Activated T-cell treated with anti-CD3 and anti-CD28 coated beads, Interleukin-2, amount 50 U/mL, for 24 hours (primary cell): Measurements from ENCODE around the gene FLYWCH2.

Source experiments
- DNase-seq: peaks from one replicate; pipeline ENCODE4 v3.0.0-alpha.2; 2020
- H3K27ac Mint-ChIP-seq: 2 replicates; pipeline ENCODE4 v1.8.0; 2020; ENCODE audit warnings: mild to moderate bottlenecking, mixed read lengths
- H3K27me3 Mint-ChIP-seq: 2 replicates; pipeline ENCODE4 v1.8.0; 2020; ENCODE audit warnings: mixed read lengths
- H3K36me3 Mint-ChIP-seq: 2 replicates; pipeline ENCODE4 v1.8.0; 2020; ENCODE audit warnings: low read depth, mixed read lengths
- H3K4me1 Mint-ChIP-seq: 2 replicates; pipeline ENCODE4 v1.8.0; 2020; ENCODE audit warnings: low read depth, mixed read lengths
- H3K4me3 Mint-ChIP-seq: 2 replicates; pipeline ENCODE4 v1.8.0; 2020; ENCODE audit warnings: mild to moderate bottlenecking, moderate library complexity, mixed read lengths
- H3K9me3 Mint-ChIP-seq: 2 replicates; pipeline ENCODE4 v1.8.0; 2020; ENCODE audit warnings: mixed read lengths

The FLYWCH2 gene

GRCh38 chr16:2910441-2910969, 27.5 kb downstream of the FLYWCH2 start:
- no peaks in the 10 kb centered on the region for H3K27me3 Mint-ChIP-seq
- H3K4me3 Mint-ChIP-seq: peak overlapping the region; percentile 91

GRCh38 chr16:2911638-2912329, 28.8 kb downstream of the FLYWCH2 start, which contains the start of gene FLYWCH1:
Gene FLYWCH1 (plus strand): TSS chr16:2911931. CDS start chr16:2929686, 17,755 bp downstream.
- Mint-ChIP-seq H3K27me3 (no peaks in the 10 kb centered on the region), H3K4me1 (peaks cover 38% of the 10 kb centered on the region), H3K36me3 (peaks cover 27% of the 10 kb centered on the region), H3K9me3 (no peaks in the 10 kb centered on the region), H3K4me3 (peak within 1 kb of the TSS; percentile 91), H3K27ac (peak within 1 kb of the TSS; percentile 91)
- DNase-seq: peak; percentile 99

More at GRCh38 chr16:2910441-2910969, 27.5 kb downstream of the FLYWCH2 start:
- peaks cover 18% of the 10 kb centered on the region for H3K36me3 Mint-ChIP-seq
- no peak for DNase-seq
- no peak overlapping the region for H3K27ac Mint-ChIP-seq
- H3K9me3 Mint-ChIP-seq: no peaks in the 10 kb centered on the region
- H3K4me1 Mint-ChIP-seq: peaks cover 42% of the 10 kb centered on the region

- peaks cover 30% of the 10 kb centered on the region for H3K36me3 Mint-ChIP-seq
- peak overlapping the region; percentile 91 for H3K27ac Mint-ChIP-seq
These were observed 29.6 kb downstream of the FLYWCH2 start for GRCh38 chr16:2912330-2913199.

GRCh38 chr16:2913603-2914002, 30.6 kb downstream of the FLYWCH2 start:
- Mint-ChIP-seq H3K36me3 (peaks cover 36% of the 10 kb centered on the region), H3K9me3 (no peaks in the 10 kb centered on the region), H3K4me3 (peak overlapping the region; percentile 91), H3K4me1 (peaks cover 35% of the 10 kb centered on the region), H3K27me3 (no peaks in the 10 kb centered on the region), H3K27ac (peak overlapping the region; percentile 13)
- DNase-seq: no peak

More at GRCh38 chr16:2912330-2913199, 29.6 kb downstream of the FLYWCH2 start:
- peaks cover 35% of the 10 kb centered on the region for H3K4me1 Mint-ChIP-seq
- no peaks in the 10 kb centered on the region for H3K9me3 Mint-ChIP-seq
- H3K27me3 Mint-ChIP-seq: no peaks in the 10 kb centered on the region
- H3K4me3 Mint-ChIP-seq: peak overlapping the region; percentile 91
- peak; percentile 66 for DNase-seq

- Mint-ChIP-seq H3K4me3 (no peak overlapping the region), H3K9me3 (no peaks in the 10 kb centered on the region), H3K36me3 (peaks cover 39% of the 10 kb centered on the region), H3K4me1 (peaks cover 35% of the 10 kb centered on the region), H3K27ac (peak overlapping the region; percentile 35), H3K27me3 (no peaks in the 10 kb centered on the region)
- DNase-seq: no peak
These were observed 31.2 kb downstream of the FLYWCH2 start for GRCh38 chr16:2914233-2914632.

- Mint-ChIP-seq H3K36me3 (peaks cover 45% of the 10 kb centered on the region), H3K4me3 (no peak overlapping the region)
These were observed 32.3 kb downstream of the FLYWCH2 start for GRCh38 chr16:2915196-2915929.

GRCh38 chr16:2919511-2920255, 36.7 kb downstream of the FLYWCH2 start:
- no peaks in the 10 kb centered on the region for H3K27me3 Mint-ChIP-seq
- DNase-seq: peak; percentile 64
- H3K4me1 Mint-ChIP-seq: peaks cover 17% of the 10 kb centered on the region
- H3K4me3 Mint-ChIP-seq: no peak overlapping the region
- no peaks in the 10 kb centered on the region for H3K9me3 Mint-ChIP-seq
- peak overlapping the region; percentile 72 for H3K27ac Mint-ChIP-seq
- H3K36me3 Mint-ChIP-seq: peaks cover 52% of the 10 kb centered on the region

More at GRCh38 chr16:2915196-2915929, 32.3 kb downstream of the FLYWCH2 start:
- Mint-ChIP-seq H3K9me3 (no peaks in the 10 kb centered on the region), H3K27ac (peak overlapping the region; percentile 82), H3K4me1 (peaks cover 41% of the 10 kb centered on the region), H3K27me3 (no peaks in the 10 kb centered on the region)
- DNase-seq: no peak

- Mint-ChIP-seq H3K27me3 (no peaks in the 10 kb centered on the region), H3K9me3 (no peaks in the 10 kb centered on the region), H3K36me3 (peaks cover 29% of the 10 kb centered on the region), H3K4me1 (peaks cover 18% of the 10 kb centered on the region), H3K4me3 (no peak overlapping the region), H3K27ac (no peak overlapping the region)
- DNase-seq: no peak
These were observed 40.5 kb downstream of the FLYWCH2 start for GRCh38 chr16:2923481-2923880.

GRCh38 chr16:2924901-2925755, 42.1 kb downstream of the FLYWCH2 start:
- Mint-ChIP-seq H3K9me3 (no peaks in the 10 kb centered on the region), H3K4me1 (peaks cover 12% of the 10 kb centered on the region), H3K36me3 (peaks cover 27% of the 10 kb centered on the region), H3K27me3 (no peaks in the 10 kb centered on the region), H3K27ac (no peak overlapping the region), H3K4me3 (no peak overlapping the region)
- DNase-seq: no peak

- no peak overlapping the region for H3K27ac Mint-ChIP-seq
- peaks cover 30% of the 10 kb centered on the region for H3K36me3 Mint-ChIP-seq
- no peaks in the 10 kb centered on the region for H3K9me3 Mint-ChIP-seq
- no peak overlapping the region for H3K4me3 Mint-ChIP-seq
- DNase-seq: no peak
- peaks cover 12% of the 10 kb centered on the region for H3K4me1 Mint-ChIP-seq
- H3K27me3 Mint-ChIP-seq: no peaks in the 10 kb centered on the region
These were observed 43.1 kb downstream of the FLYWCH2 start for GRCh38 chr16:2925951-2926649.

- Mint-ChIP-seq H3K4me1 (peaks cover 12% of the 10 kb centered on the region), H3K36me3 (peaks cover 32% of the 10 kb centered on the region), H3K4me3 (no peak overlapping the region), H3K27me3 (no peaks in the 10 kb centered on the region), H3K27ac (no peak overlapping the region), H3K9me3 (no peaks in the 10 kb centered on the region)
- DNase-seq: no peak
These were observed 43.6 kb downstream of the FLYWCH2 start for GRCh38 chr16:2926650-2926999.

GRCh38 chr16:2927010-2927646, 44.1 kb downstream of the FLYWCH2 start:
- no peaks in the 10 kb centered on the region for H3K27me3 Mint-ChIP-seq
- peaks cover 28% of the 10 kb centered on the region for H3K36me3 Mint-ChIP-seq
- peak; percentile 87 for DNase-seq
- H3K9me3 Mint-ChIP-seq: no peaks in the 10 kb centered on the region
- no peak overlapping the region for H3K4me3 Mint-ChIP-seq
- H3K27ac Mint-ChIP-seq: no peak overlapping the region
- peaks cover 12% of the 10 kb centered on the region for H3K4me1 Mint-ChIP-seq
